Natural killer cell treated with Interleukin-12 subunit alpha and Interleukin-12 subunit beta and Interleukin-15 and Interleukin-18, amount 100 ng/mL, for 72 hours (primary cell): ENCODE data around the gene SLC37A4. TPM values are rescaled to one million over a fixed set of nuclear protein-coding genes. Genes with fewer than 3 reads are reported as not detected.
"Not testable (repeated sequence)": the region's sequence is repeated elsewhere in the genome, so short reads cannot be mapped to it uniquely, and the experiment has no call there.

Experiments
- ATAC-seq, 2 donors: fragments of 150-1000 bp; cut with Tn5 transposase in 1 of 2; sonication (Bioruptor Pico), chemical (Tn5 transposase) in 1 of 2; 2 replicates each; pipeline ENCODE4 v1.10.0; 2021
- DNase-seq: peaks from one replicate; pipeline ENCODE4 v3.0.0; 2022; ENCODE audit warnings: low spot score
- H3K27ac Mint-ChIP-seq, 2 donors: 1 replicate in 1 of 2; 2 replicates in 1 of 2; pipeline ENCODE4 v1.8.0; 2022; ENCODE audit warnings: mixed read lengths in 2 of 2, mild to moderate bottlenecking in 1 of 2, moderate library complexity in 1 of 2
- H3K27me3 Mint-ChIP-seq, 2 donors: 1 replicate in 1 of 2; 2 replicates in 1 of 2; pipeline ENCODE4 v1.8.0; 2022; ENCODE audit warnings: mixed read lengths in 2 of 2
- H3K36me3 Mint-ChIP-seq: one replicate; pipeline ENCODE4 v1.8.0; 2022; ENCODE audit warnings: mixed read lengths
- H3K4me1 Mint-ChIP-seq, 2 donors: 1 replicate in 1 of 2; 2 replicates in 1 of 2; pipeline ENCODE4 v1.8.0; 2022; ENCODE audit warnings: low read depth in 2 of 2, mixed read lengths in 2 of 2, mild to moderate bottlenecking in 1 of 2
- H3K4me3 Mint-ChIP-seq: one replicate; pipeline ENCODE4 v1.8.0; 2022; ENCODE audit warnings: mixed read lengths
- H3K9me3 Mint-ChIP-seq: 2 replicates; pipeline ENCODE4 v1.8.0; 2022; ENCODE audit warnings: mixed read lengths
- total RNA-seq, 2 donors: library from RNA; stranded (reverse); gene quantifications; one replicate each; pipeline ENCODE4 v1.2.3, GENCODE V29; 2022

The SLC37A4 gene
- 10 to 100 TPM; 20.3 to 32.6 TPM for total RNA-seq

GRCh38 chr11:119030329-119031047 is at the start of gene SLC37A4:
SLC37A4 (minus strand) TSS chr11:119030877.
- ATAC-seq (peak; percentile 97 to 98), DNase-seq (peak; percentile 99)
- H3K36me3 Mint-ChIP-seq, result peaks cover under 1% of the 10 kb centered on the region
- H3K9me3 Mint-ChIP-seq, result no peaks in the 10 kb centered on the region
- H3K4me3 Mint-ChIP-seq, result peak within 1 kb of the TSS; percentile 84
- no peaks in the 10 kb centered on the region for H3K27me3 Mint-ChIP-seq
- peaks cover 8 to 19% of the 10 kb centered on the region in 2 donors for H3K4me1 Mint-ChIP-seq
- peak within 1 kb of the TSS; percentile 48 to 78 for H3K27ac Mint-ChIP-seq

- Mint-ChIP-seq H3K27ac (no peak overlapping the region), H3K36me3 (peaks cover 12% of the 10 kb centered on the region), H3K4me1 (no peaks in the 10 kb centered on the region), H3K27me3 (no peaks in the 10 kb centered on the region), H3K4me3 (no peak overlapping the region), H3K9me3 (no peaks in the 10 kb centered on the region)
- ATAC-seq (peak in 1 of 2 donors; percentile 27), DNase-seq (no peak)
Measured at GRCh38 chr11:119078675-119079420, 48.2 kb upstream of the SLC37A4 start.

- no peak for ATAC-seq
- no peak overlapping the region for H3K27ac Mint-ChIP-seq
- H3K36me3 Mint-ChIP-seq, result peaks cover 14% of the 10 kb centered on the region
Measured at GRCh38 chr11:119077839-119078238, 47.2 kb upstream of the SLC37A4 start.

GRCh38 chr11:119067371-119068222 is 36.9 kb upstream of the SLC37A4 start, which contains the start of gene VPS11:
VPS11 (plus strand) TSS chr11:119067818; CDS start chr11:119067824, 6 bp downstream.
- peaks cover 24 to 39% of the 10 kb centered on the region in 2 donors for H3K4me1 Mint-ChIP-seq
- DNase-seq (peak; percentile 99), ATAC-seq (peak; percentile 100)
- no peaks in the 10 kb centered on the region for H3K9me3 Mint-ChIP-seq
- no peaks in the 10 kb centered on the region for H3K27me3 Mint-ChIP-seq
- peak within 1 kb of the TSS; percentile 97 for H3K4me3 Mint-ChIP-seq
- peak within 1 kb of the TSS; percentile 96 to 99 for H3K27ac Mint-ChIP-seq
- H3K36me3 Mint-ChIP-seq, result peaks cover 6% of the 10 kb centered on the region

More at GRCh38 chr11:119077839-119078238, 47.2 kb upstream of the SLC37A4 start:
- Mint-ChIP-seq H3K4me1 (no peaks in the 10 kb centered on the region), H3K27me3 (no peaks in the 10 kb centered on the region), H3K4me3 (no peak overlapping the region), H3K9me3 (no peaks in the 10 kb centered on the region)
- DNase-seq, result no peak

GRCh38 chr11:119065369-119065768 is 34.7 kb upstream of the SLC37A4 start:
- Mint-ChIP-seq H3K9me3 (no peaks in the 10 kb centered on the region), H3K27me3 (no peaks in the 10 kb centered on the region), H3K27ac (peak overlapping the region; percentile 54 to 96), H3K36me3 (peaks cover 4% of the 10 kb centered on the region), H3K4me1 (peaks cover 24 to 39% of the 10 kb centered on the region in 2 donors), H3K4me3 (peak overlapping the region; percentile 28)
- ATAC-seq (no peak), DNase-seq (no peak)

GRCh38 chr11:119062779-119063178 is 32.1 kb upstream of the SLC37A4 start:
- Mint-ChIP-seq H3K4me1 (peaks cover 23 to 35% of the 10 kb centered on the region in 2 donors), H3K9me3 (no peaks in the 10 kb centered on the region), H3K4me3 (no peak overlapping the region), H3K36me3 (no peaks in the 10 kb centered on the region), H3K27ac (no peak overlapping the region), H3K27me3 (no peaks in the 10 kb centered on the region)
- no peak for ATAC-seq
- no peak for DNase-seq

- ATAC-seq (no peak), DNase-seq (no peak)
- H3K4me1 Mint-ChIP-seq, result peaks cover 17 to 30% of the 10 kb centered on the region in 2 donors
- no peak overlapping the region for H3K27ac Mint-ChIP-seq
- no peak overlapping the region for H3K4me3 Mint-ChIP-seq
- no peaks in the 10 kb centered on the region for H3K36me3 Mint-ChIP-seq
- H3K9me3 Mint-ChIP-seq, result no peaks in the 10 kb centered on the region
- H3K27me3 Mint-ChIP-seq, result no peaks in the 10 kb centered on the region
Measured at GRCh38 chr11:119061256-119061655, 30.6 kb upstream of the SLC37A4 start.

- H3K27me3 Mint-ChIP-seq, H3K9me3 Mint-ChIP-seq, ATAC-seq, H3K36me3 Mint-ChIP-seq, DNase-seq, H3K4me3 Mint-ChIP-seq: not testable (repeated sequence)
- Mint-ChIP-seq H3K27ac (peak overlapping the region in 1 of 2 donors; percentile 95), H3K4me1 (peaks cover 24 to 30% of the 10 kb centered on the region in 2 donors)
Measured at GRCh38 chr11:119059128-119059527, 28.5 kb upstream of the SLC37A4 start.

GRCh38 chr11:119057000-119057769 is 26.5 kb upstream of the SLC37A4 start, which contains the start of gene HYOU1:
HYOU1 (minus strand) TSS chr11:119057205; CDS start chr11:119056160, 1,045 bp downstream.
- peak; percentile 97 to 98 for ATAC-seq
- peaks cover 35 to 41% of the 10 kb centered on the region in 2 donors for H3K4me1 Mint-ChIP-seq
- peaks cover 22% of the 10 kb centered on the region for H3K36me3 Mint-ChIP-seq
- DNase-seq, result peak; percentile 100
- H3K9me3 Mint-ChIP-seq, result no peaks in the 10 kb centered on the region
- H3K4me3 Mint-ChIP-seq, result peak within 1 kb of the TSS; percentile 95
- no peaks in the 10 kb centered on the region for H3K27me3 Mint-ChIP-seq
- peak within 1 kb of the TSS; percentile 88 to 95 for H3K27ac Mint-ChIP-seq

- no peaks in the 10 kb centered on the region for H3K27me3 Mint-ChIP-seq
- DNase-seq (no peak), ATAC-seq (no peak)
- peaks cover 35 to 46% of the 10 kb centered on the region in 2 donors for H3K4me1 Mint-ChIP-seq
- peak overlapping the region; percentile 95 for H3K4me3 Mint-ChIP-seq
- H3K36me3 Mint-ChIP-seq, result peaks cover 22% of the 10 kb centered on the region
- H3K27ac Mint-ChIP-seq, result peak overlapping the region; percentile 88 to 95
- H3K9me3 Mint-ChIP-seq, result no peaks in the 10 kb centered on the region
Measured at GRCh38 chr11:119056421-119056999, 25.8 kb upstream of the SLC37A4 start.

GRCh38 chr11:119055901-119056300 is 25.2 kb upstream of the SLC37A4 start:
- peaks cover 35 to 51% of the 10 kb centered on the region in 2 donors for H3K4me1 Mint-ChIP-seq
- ATAC-seq (no peak), DNase-seq (no peak)
- H3K36me3 Mint-ChIP-seq, result peaks cover 22% of the 10 kb centered on the region
- peak overlapping the region; percentile 88 to 95 for H3K27ac Mint-ChIP-seq
- H3K4me3 Mint-ChIP-seq, result peak overlapping the region; percentile 95
- no peaks in the 10 kb centered on the region for H3K9me3 Mint-ChIP-seq
- H3K27me3 Mint-ChIP-seq, result no peaks in the 10 kb centered on the region

GRCh38 chr11:119054418-119054817 is 23.7 kb upstream of the SLC37A4 start:
- Mint-ChIP-seq H3K27ac (peak overlapping the region; percentile 38 to 43), H3K4me3 (peak overlapping the region; percentile 55), H3K4me1 (peaks cover 40 to 56% of the 10 kb centered on the region in 2 donors), H3K9me3 (no peaks in the 10 kb centered on the region), H3K27me3 (no peaks in the 10 kb centered on the region), H3K36me3 (peaks cover 27% of the 10 kb centered on the region)
- DNase-seq, result no peak
- ATAC-seq, result no peak
